ENCODE measurements around the gene PCYOX1L.

Gene PCYOX1L

DNA sequence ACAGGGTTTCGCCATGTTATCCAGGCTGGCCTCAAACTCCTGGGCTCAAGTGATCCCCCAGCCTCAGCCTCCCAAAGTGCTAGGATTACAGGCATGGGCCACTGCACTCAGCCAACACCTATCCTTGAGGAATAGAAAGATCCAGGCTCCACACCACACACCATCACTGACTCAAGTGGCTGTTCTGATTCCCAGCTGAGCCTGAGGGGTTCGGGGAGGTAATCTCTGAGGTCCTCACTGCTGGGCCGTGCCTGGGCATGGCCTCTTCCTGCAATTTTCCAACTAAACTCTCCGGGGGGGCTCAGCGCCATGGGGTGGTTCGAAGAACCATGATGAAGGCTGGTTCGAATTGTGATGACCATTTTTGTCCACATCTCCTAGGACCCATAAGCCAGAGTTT, 52.2 kb downstream of the PCYOX1L start:
- no peak overlapping the region for H3K4me3 ChIP-seq (ENCODE audit: low read depth in 1 of 2, low read length in 1 of 2)
- no peaks in the 10 kb centered on the region for H3K4me1 ChIP-seq (ENCODE audit: control insufficient read depth in 1 of 2, insufficient read depth in 1 of 2, low read depth in 1 of 2, low read length in 1 of 2)
- H3K9me3 ChIP-seq, result no peaks in the 10 kb centered on the region
- TF ChIP-seq, protein P1, sequence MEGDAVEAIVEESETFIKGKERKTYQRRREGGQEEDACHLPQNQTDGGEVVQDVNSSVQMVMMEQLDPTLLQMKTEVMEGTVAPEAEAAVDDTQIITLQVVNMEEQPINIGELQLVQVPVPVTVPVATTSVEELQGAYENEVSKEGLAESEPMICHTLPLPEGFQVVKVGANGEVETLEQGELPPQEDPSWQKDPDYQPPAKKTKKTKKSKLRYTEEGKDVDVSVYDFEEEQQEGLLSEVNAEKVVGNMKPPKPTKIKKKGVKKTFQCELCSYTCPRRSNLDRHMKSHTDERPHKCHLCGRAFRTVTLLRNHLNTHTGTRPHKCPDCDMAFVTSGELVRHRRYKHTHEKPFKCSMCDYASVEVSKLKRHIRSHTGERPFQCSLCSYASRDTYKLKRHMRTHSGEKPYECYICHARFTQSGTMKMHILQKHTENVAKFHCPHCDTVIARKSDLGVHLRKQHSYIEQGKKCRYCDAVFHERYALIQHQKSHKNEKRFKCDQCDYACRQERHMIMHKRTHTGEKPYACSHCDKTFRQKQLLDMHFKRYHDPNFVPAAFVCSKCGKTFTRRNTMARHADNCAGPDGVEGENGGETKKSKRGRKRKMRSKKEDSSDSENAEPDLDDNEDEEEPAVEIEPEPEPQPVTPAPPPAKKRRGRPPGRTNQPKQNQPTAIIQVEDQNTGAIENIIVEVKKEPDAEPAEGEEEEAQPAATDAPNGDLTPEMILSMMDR (IDR thresholded peaks at IDR 0.05), result no peak
- H3K36me3 ChIP-seq, result no peaks in the 10 kb centered on the region
- H3K27ac ChIP-seq, result no peak overlapping the region
- no peaks in the 10 kb centered on the region for H3K27me3 ChIP-seq

DNA sequence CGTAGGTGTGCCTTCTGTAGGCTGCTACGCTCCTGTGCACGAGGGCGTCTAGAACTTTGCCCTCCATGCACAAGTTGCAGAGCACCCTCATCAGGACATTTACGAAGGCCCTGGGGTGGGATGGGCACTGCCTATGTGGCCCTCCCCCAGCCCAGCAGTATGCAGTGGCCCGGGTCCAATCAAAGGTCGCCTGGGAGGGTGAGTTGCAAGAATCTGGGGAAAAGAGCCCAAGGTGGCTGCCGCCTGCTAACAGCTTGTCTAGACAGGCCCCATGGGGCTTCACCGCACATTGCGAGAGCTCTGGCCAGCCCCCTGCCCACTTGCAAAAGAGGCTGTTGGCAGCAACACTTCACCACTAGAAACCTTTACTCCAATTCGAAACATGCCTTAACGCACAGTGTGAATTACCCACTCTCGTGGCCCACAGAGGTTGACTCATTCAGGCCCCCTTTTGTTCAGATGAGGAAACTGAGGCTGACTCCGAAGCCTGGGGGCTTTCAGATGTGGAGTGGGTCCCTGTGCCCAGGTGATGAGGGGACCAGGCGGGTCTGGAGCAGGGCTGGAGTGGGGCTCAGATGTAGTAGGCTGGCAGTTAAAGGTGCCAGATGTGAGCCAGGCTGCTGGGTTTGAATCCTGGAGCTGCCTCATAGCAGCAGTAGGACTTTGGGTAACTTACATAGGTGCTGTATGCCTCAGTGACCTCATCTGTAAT, 53.0 kb downstream of the PCYOX1L start:
- no peaks in the 10 kb centered on the region for H3K9me3 ChIP-seq
- no peaks in the 10 kb centered on the region for H3K27me3 ChIP-seq
- no peaks in the 10 kb centered on the region for H3K4me1 ChIP-seq (ENCODE audit: control insufficient read depth in 1 of 2, insufficient read depth in 1 of 2, low read depth in 1 of 2, low read length in 1 of 2)
- H3K36me3 ChIP-seq, result no peaks in the 10 kb centered on the region
- TF ChIP-seq, protein P1 (IDR thresholded peaks at IDR 0.05), result no peak
- no peak overlapping the region for H3K4me3 ChIP-seq (ENCODE audit: low read depth in 1 of 2, low read length in 1 of 2)
- no peak overlapping the region for H3K27ac ChIP-seq

DNA sequence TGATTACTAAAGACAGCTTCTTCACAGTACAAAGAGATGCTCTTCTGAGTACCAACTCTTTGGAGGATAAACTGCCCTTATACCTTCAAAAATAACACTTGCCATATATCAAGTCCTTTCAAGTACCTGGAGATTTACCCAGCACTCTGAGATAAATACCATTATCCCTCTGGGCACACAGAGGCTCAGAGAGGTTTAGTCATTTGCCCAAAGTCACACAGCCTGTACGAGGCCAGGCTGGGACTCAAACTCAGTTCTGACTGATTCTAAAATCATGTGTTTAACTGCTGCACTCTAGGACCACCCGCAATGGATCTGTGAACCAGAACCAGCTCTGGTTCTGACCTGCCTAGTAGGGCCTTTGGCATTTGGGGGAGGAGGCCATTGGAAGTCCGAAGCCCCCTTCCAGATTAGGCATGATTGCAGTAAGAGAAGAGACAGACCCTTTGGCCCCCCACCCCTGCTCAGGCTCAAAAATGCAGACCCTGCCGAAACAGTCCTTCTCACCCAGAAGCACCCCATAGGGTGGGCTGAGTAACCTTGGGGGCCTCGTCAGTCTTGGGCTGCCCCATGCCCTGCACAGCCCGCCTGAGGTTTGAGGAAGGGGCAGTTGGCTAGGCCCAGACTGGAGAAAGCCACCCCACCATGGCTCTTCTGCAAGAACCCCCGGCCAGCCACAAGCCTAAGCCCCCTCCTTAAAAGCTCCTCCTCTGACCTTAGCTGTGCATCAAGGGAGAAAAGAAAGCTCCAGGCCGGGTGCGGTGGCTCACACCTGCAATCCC, 54.1 kb downstream of the PCYOX1L start:
- no peaks in the 10 kb centered on the region for H3K4me1 ChIP-seq (ENCODE audit: control insufficient read depth in 1 of 2, insufficient read depth in 1 of 2, low read depth in 1 of 2, low read length in 1 of 2)
- H3K27ac ChIP-seq, result no peak overlapping the region

DNA sequence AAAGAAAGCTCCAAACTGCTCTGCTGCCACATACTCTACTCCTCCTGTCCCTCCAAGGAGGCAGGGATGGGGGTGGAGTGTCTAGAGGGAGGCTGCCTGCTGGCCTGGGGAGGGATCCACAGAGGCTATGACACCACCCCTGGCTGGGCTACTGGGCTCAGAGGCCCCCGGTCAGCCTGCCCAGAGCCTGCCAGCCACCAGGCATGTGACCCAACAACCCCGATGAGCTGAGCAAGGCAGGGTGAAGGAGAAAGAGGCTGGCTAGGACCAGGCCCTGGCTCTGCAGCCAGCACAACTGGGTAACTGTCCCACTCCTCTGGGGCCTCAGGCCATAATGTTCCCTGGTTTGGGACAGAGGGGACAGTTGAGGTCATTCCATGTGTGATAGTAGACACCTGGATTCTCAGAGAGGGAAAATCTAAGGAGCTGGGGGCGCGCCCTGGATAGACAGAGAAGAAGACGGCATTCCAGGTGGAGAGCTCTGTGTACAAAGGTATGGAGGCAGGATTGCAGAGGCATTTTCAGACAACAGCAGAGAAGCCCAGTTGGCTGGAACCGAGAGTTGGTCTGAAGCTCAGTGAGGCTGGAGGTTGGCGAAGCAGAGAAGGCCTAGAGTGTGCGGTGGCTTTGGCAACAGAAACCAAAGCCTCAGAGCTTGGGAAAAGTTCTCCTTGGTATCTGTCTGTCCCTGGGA, 55.1 kb downstream of the PCYOX1L start:
- H3K27ac ChIP-seq, result no peak overlapping the region

More for the DNA sequence above, 54.1 kb downstream of the PCYOX1L start:
- H3K9me3 ChIP-seq, result no peaks in the 10 kb centered on the region
- no peaks in the 10 kb centered on the region for H3K27me3 ChIP-seq
- H3K36me3 ChIP-seq, result no peaks in the 10 kb centered on the region
- TF ChIP-seq, protein P1 (IDR thresholded peaks at IDR 0.05), result no peak
- H3K4me3 ChIP-seq (ENCODE audit: low read depth in 1 of 2, low read length in 1 of 2), result no peak overlapping the region

More for the DNA sequence above, 55.1 kb downstream of the PCYOX1L start:
- no peaks in the 10 kb centered on the region for H3K27me3 ChIP-seq
- H3K4me1 ChIP-seq (ENCODE audit: control insufficient read depth in 1 of 2, insufficient read depth in 1 of 2, low read depth in 1 of 2, low read length in 1 of 2), result no peaks in the 10 kb centered on the region
- TF ChIP-seq, protein P1 (IDR thresholded peaks at IDR 0.05), result no peak
- no peak overlapping the region for H3K4me3 ChIP-seq (ENCODE audit: low read depth in 1 of 2, low read length in 1 of 2)
- no peaks in the 10 kb centered on the region for H3K9me3 ChIP-seq
- no peaks in the 10 kb centered on the region for H3K36me3 ChIP-seq

All from neutrophil (primary cell).